H9 (cell line): ENCODE data around the gene DCDC2C. TPM values are rescaled to one million over a fixed set of nuclear protein-coding genes. Genes with fewer than 3 reads are reported as not detected.

Source experiments
- DNase-seq: peaks from one replicate; pipeline ENCODE4 v3.0.0-alpha.2; 2017
- H2AFZ ChIP-seq: one replicate; pipeline ENCODE4 v1.6.1; 2013; ENCODE audit warnings: mild to moderate bottlenecking, low read length, control low read depth, moderate library complexity
- H2AK5ac ChIP-seq: 2 replicates; pipeline ENCODE4 v1.6.1; 2013; ENCODE audit warnings: low read length, control low read depth, mixed read lengths; ENCODE audit not compliant: insufficient read length
- H2BK120ac ChIP-seq: one replicate; pipeline ENCODE4 v1.6.1; 2013; ENCODE audit warnings: low read depth, mild to moderate bottlenecking, low read length, control low read depth, inconsistent platforms; ENCODE audit not compliant: poor library complexity, severe bottlenecking
- H2BK12ac ChIP-seq: 2 replicates; pipeline ENCODE4 v1.6.1; 2013; ENCODE audit warnings: low read length, control low read depth, mixed read lengths, low read depth; ENCODE audit not compliant: insufficient read length
- H2BK15ac ChIP-seq: 2 replicates; pipeline ENCODE4 v1.6.1; 2013; ENCODE audit warnings: low read depth, low read length, control low read depth
- H2BK20ac ChIP-seq: one replicate; pipeline ENCODE4 v1.6.1; 2013; ENCODE audit warnings: low read depth, mild to moderate bottlenecking, low read length, control low read depth, inconsistent platforms; ENCODE audit not compliant: poor library complexity, severe bottlenecking
- H2BK5ac ChIP-seq: 2 replicates; pipeline ENCODE4 v1.6.1; 2013; ENCODE audit warnings: low read length, control low read depth, mixed read lengths; ENCODE audit not compliant: insufficient read length
- H3K14ac ChIP-seq: 2 replicates; pipeline ENCODE4 v1.6.1; 2013; ENCODE audit warnings: low read length, control low read depth; ENCODE audit not compliant: insufficient read depth
- H3K18ac ChIP-seq: 2 replicates; pipeline ENCODE4 v1.6.1; 2013; ENCODE audit warnings: low read depth, mild to moderate bottlenecking, mixed read lengths, low read length, control low read depth; ENCODE audit not compliant: insufficient read length
- H3K23ac ChIP-seq: 2 replicates; pipeline ENCODE4 v1.6.1; 2013; ENCODE audit warnings: low read length, control low read depth, mixed read lengths, low read depth; ENCODE audit not compliant: insufficient read length
- H3K23me2 ChIP-seq: 2 replicates; pipeline ENCODE4 v1.6.1; 2013; ENCODE audit warnings: low read depth, mild to moderate bottlenecking, mixed read lengths, low read length, control low read depth; ENCODE audit not compliant: insufficient read length, poor library complexity, severe bottlenecking
- H3K27ac ChIP-seq: 2 replicates; pipeline ENCODE4 v1.5.1; 2013; ENCODE audit warnings: low read length, control low read depth, mixed read lengths, low read depth; ENCODE audit not compliant: insufficient read length
- H3K27me3 ChIP-seq: 2 replicates; pipeline ENCODE4 v1.6.1; 2013; ENCODE audit warnings: low read length, control low read depth, inconsistent platforms; ENCODE audit not compliant: insufficient read depth
- H3K4ac ChIP-seq: 2 replicates; pipeline ENCODE4 v1.6.1; 2013; ENCODE audit warnings: low read depth, mild to moderate bottlenecking, control low read depth, inconsistent platforms, low read length, moderate library complexity
- H3K4me1 ChIP-seq: 2 replicates; pipeline ENCODE4 v1.6.1; 2013; ENCODE audit warnings: low read length, control low read depth, inconsistent platforms; ENCODE audit not compliant: insufficient read depth
- H3K4me2 ChIP-seq: 2 replicates; pipeline ENCODE4 v1.6.1; 2013; ENCODE audit warnings: low read length, control low read depth, mixed read lengths; ENCODE audit not compliant: insufficient read length, insufficient read depth
- H3K56ac ChIP-seq: 2 replicates; pipeline ENCODE4 v1.6.1; 2013; ENCODE audit warnings: low read depth, mild to moderate bottlenecking, mixed read lengths, low read length, control low read depth; ENCODE audit not compliant: insufficient read length
- H3K79me1 ChIP-seq: 2 replicates; pipeline ENCODE4 v1.6.1; 2013; ENCODE audit warnings: low read depth, mild to moderate bottlenecking, moderate library complexity, low read length, control low read depth, inconsistent platforms; ENCODE audit not compliant: insufficient read depth, poor library complexity, severe bottlenecking
- H3K79me2 ChIP-seq: 2 replicates; pipeline ENCODE4 v1.6.1; 2013; ENCODE audit warnings: low read length, control low read depth, inconsistent platforms; ENCODE audit not compliant: insufficient read depth
- H3K9ac ChIP-seq: 2 replicates; pipeline ENCODE4 v1.6.1; 2013; ENCODE audit warnings: low read length, control low read depth, mixed read lengths; ENCODE audit not compliant: insufficient read length; ENCODE audit errors: extremely low read depth
- H3K9me3 ChIP-seq: one replicate; pipeline ENCODE4 v1.6.1; 2013; ENCODE audit warnings: low read depth, low read length, inconsistent platforms; ENCODE audit not compliant: control insufficient read depth
- H3T11ph ChIP-seq: one replicate; pipeline ENCODE4 v1.6.1; 2013; ENCODE audit warnings: mild to moderate bottlenecking, low read length, control low read depth, inconsistent platforms
- H4K20me1 ChIP-seq: one replicate; pipeline ENCODE4 v1.6.1; 2013; ENCODE audit not compliant: control insufficient read depth, insufficient read length, insufficient read depth
- H4K5ac ChIP-seq: 2 replicates; pipeline ENCODE4 v1.6.1; 2013; ENCODE audit warnings: low read depth, mild to moderate bottlenecking, mixed read lengths, low read length, control low read depth; ENCODE audit not compliant: insufficient read length
- H4K8ac ChIP-seq: replicated peaks from 2 replicates; pipeline ENCODE4 v1.6.1; 2013; ENCODE audit warnings: low read length, control low read depth, mixed read lengths, low read depth; ENCODE audit not compliant: insufficient read length
- H4K91ac ChIP-seq: 2 replicates; pipeline ENCODE4 v1.6.1; 2013; ENCODE audit warnings: low read depth, mild to moderate bottlenecking, moderate library complexity, mixed read lengths, low read length, control low read depth; ENCODE audit not compliant: insufficient read length
- H3K27ac Mint-ChIP-seq, 3 experiments: 2 replicates in 2 of 3; 3 replicates in 1 of 3; pipeline ENCODE4 v1.8.0; 2020 to 2021; ENCODE audit warnings: mixed read lengths in 3 of 3, mild to moderate bottlenecking in 1 of 3, moderate library complexity in 1 of 3
- H3K27me3 Mint-ChIP-seq: 2 replicates; pipeline ENCODE4 v1.8.0; 2021; ENCODE audit warnings: low read depth, mild to moderate bottlenecking, moderate library complexity, mixed read lengths
- H3K36me3 Mint-ChIP-seq, 3 experiments: 2 replicates in 2 of 3; 3 replicates in 1 of 3; pipeline ENCODE4 v1.8.0; 2020 to 2021; ENCODE audit warnings: low read depth in 3 of 3, mixed read lengths in 3 of 3; ENCODE audit not compliant: insufficient read depth in 1 of 3
- H3K4me1 Mint-ChIP-seq, 2 experiments: 2 replicates each; pipeline ENCODE4 v1.8.0; 2020; ENCODE audit warnings: mixed read lengths in 2 of 2
- H3K4me3 Mint-ChIP-seq, 2 experiments: 2 replicates in 1 of 2; 3 replicates in 1 of 2; pipeline ENCODE4 v1.8.0; 2020 to 2021; ENCODE audit warnings: mild to moderate bottlenecking in 2 of 2, mixed read lengths in 2 of 2, moderate library complexity in 1 of 2
- H3K9me3 Mint-ChIP-seq, 2 experiments: 2 replicates in 1 of 2; 3 replicates in 1 of 2; pipeline ENCODE4 v1.8.0; 2020; ENCODE audit warnings: mild to moderate bottlenecking in 2 of 2, mixed read lengths in 2 of 2, moderate library complexity in 1 of 2
- WGBS: extraction: QIAGEN DNeasy Blood & Tissue Kit; methylation state at CpG from one replicate; pipeline ENCODE4 v1.1.7; 2013; ENCODE audit warnings: missing lambda C conversion rate, low lambda C conversion rate, mixed read lengths; ENCODE audit not compliant: insufficient read length; ENCODE audit errors: extremely low coverage; 5-methylcytosine and 5-hydroxymethylcytosine counted together
- total RNA-seq: library from RNA; stranded (reverse); gene quantifications from 2 replicates; pipeline ENCODE4 v1.2.1, GENCODE V29; 2021
- TF ChIP-seq, protein P1 (sequence below): fragments of 200-600 bp; sonication (generic); conservative IDR thresholded peaks from 3 replicates; pipeline ENCODE4 v1.8.0; 2021; ENCODE audit warnings: antibody characterized with exemption, mild to moderate bottlenecking

Gene DCDC2C
- total RNA-seq, 1 experiment from 2014 or later = not detected

DNA sequence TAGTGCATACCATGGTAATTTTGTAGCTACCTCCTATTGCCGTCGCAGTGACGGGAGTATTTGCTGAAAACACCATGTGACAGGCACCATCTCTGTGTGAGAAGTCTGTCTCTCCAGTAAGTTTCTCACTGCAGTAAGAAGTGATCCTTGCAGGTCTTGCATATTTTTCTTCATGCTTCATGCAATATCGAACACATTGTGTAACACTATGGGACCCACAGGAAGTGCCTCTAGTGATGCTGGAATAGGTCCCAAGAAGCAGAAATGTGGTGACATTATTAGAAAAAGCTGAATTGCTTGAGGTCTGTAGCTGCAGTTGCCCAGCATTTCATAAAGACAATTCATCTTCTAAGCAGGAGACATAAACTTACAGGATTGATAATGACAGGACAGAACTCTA is 167.6 kb downstream of the DCDC2C start:
- no peaks in the 10 kb centered on the region for H3K79me1 ChIP-seq
- peaks cover 2 to 3% of the 10 kb centered on the region in 2 experiments; a peak in 3 of 4 replicates for H3K4me1 Mint-ChIP-seq
- no peak overlapping the region for H2AK5ac ChIP-seq
- no peaks in the 10 kb centered on the region for H3K23me2 ChIP-seq
- no peak overlapping the region for H4K8ac ChIP-seq
- H3K9me3 ChIP-seq = no peaks in the 10 kb centered on the region
- H3K36me3 Mint-ChIP-seq = peaks cover 0 to 3% (median 1%) of the 10 kb centered on the region in 3 experiments; a peak in 1 of 7 replicates
- TF ChIP-seq, protein P1, sequence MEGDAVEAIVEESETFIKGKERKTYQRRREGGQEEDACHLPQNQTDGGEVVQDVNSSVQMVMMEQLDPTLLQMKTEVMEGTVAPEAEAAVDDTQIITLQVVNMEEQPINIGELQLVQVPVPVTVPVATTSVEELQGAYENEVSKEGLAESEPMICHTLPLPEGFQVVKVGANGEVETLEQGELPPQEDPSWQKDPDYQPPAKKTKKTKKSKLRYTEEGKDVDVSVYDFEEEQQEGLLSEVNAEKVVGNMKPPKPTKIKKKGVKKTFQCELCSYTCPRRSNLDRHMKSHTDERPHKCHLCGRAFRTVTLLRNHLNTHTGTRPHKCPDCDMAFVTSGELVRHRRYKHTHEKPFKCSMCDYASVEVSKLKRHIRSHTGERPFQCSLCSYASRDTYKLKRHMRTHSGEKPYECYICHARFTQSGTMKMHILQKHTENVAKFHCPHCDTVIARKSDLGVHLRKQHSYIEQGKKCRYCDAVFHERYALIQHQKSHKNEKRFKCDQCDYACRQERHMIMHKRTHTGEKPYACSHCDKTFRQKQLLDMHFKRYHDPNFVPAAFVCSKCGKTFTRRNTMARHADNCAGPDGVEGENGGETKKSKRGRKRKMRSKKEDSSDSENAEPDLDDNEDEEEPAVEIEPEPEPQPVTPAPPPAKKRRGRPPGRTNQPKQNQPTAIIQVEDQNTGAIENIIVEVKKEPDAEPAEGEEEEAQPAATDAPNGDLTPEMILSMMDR = no peak
- no peak overlapping the region for H4K5ac ChIP-seq
- DNase-seq = no peak
- H3K27me3 Mint-ChIP-seq = no peaks in the 10 kb centered on the region; the same call in 1 of the 2 replicates
- no peak overlapping the region for H3K4me3 Mint-ChIP-seq
- WGBS = no CpG with 5 or more reads among the region's 4 CpGs
- H4K20me1 ChIP-seq = no peaks in the 10 kb centered on the region
- no peak overlapping the region for H3K23ac ChIP-seq
- no peaks in the 10 kb centered on the region for H3K4me1 ChIP-seq
- no peak overlapping the region for H2BK15ac ChIP-seq
- H4K91ac ChIP-seq = no peak overlapping the region
- peaks cover 0 to 12% of the 10 kb centered on the region in 2 experiments; a peak in 4 of 5 replicates for H3K9me3 Mint-ChIP-seq
- no peak overlapping the region for H3K4ac ChIP-seq
- no peak overlapping the region for H3K27ac ChIP-seq
- H3K18ac ChIP-seq = no peak overlapping the region
- no peaks in the 10 kb centered on the region for H3K27me3 ChIP-seq
- no peak overlapping the region for H2BK120ac ChIP-seq
- H3K9ac ChIP-seq = no peak overlapping the region
- H3K27ac Mint-ChIP-seq = no peak overlapping the region
- H2BK12ac ChIP-seq = no peak overlapping the region
- H3K79me2 ChIP-seq = no peaks in the 10 kb centered on the region
- no peak overlapping the region for H2BK20ac ChIP-seq
- H3T11ph ChIP-seq = no peak overlapping the region
- no peak overlapping the region for H2AFZ ChIP-seq
- H2BK5ac ChIP-seq = no peak overlapping the region
- H3K56ac ChIP-seq = no peak overlapping the region
- no peak overlapping the region for H3K4me2 ChIP-seq
- no peak overlapping the region for H3K14ac ChIP-seq
